Measurements from ENCODE around the gene SLC26A5.
"Not testable (repeated sequence)": the region's sequence is repeated elsewhere in the genome, so short reads cannot be mapped to it uniquely, and the experiment has no call there.

SLC26A5 gene, protein sequence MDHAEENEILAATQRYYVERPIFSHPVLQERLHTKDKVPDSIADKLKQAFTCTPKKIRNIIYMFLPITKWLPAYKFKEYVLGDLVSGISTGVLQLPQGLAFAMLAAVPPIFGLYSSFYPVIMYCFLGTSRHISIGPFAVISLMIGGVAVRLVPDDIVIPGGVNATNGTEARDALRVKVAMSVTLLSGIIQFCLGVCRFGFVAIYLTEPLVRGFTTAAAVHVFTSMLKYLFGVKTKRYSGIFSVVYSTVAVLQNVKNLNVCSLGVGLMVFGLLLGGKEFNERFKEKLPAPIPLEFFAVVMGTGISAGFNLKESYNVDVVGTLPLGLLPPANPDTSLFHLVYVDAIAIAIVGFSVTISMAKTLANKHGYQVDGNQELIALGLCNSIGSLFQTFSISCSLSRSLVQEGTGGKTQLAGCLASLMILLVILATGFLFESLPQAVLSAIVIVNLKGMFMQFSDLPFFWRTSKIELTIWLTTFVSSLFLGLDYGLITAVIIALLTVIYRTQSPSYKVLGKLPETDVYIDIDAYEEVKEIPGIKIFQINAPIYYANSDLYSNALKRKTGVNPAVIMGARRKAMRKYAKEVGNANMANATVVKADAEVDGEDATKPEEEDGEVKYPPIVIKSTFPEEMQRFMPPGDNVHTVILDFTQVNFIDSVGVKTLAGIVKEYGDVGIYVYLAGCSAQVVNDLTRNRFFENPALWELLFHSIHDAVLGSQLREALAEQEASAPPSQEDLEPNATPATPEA

DNA sequence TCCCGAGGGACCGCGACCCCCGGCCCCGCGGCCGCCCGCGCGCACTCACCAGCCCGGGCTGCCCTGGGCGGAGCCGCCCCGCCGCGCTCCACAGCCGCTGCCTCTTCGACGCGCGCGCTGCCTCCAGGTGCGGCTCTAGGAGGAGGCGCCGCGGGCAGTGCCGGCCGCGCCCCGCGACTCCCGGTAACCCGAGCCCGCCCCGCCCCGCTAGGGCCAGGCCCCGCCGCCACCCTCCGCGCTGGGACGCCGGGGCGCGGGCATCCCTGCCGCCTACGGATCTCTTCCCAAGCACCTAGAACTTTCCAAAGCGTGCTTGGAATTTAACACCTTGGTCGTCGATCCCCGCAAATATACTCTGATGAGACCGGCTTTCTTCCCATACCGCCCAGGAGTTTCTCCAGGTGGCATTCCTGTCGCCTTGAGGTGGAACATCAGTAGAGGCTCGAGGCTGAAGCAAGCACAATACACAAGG lies at the start of gene SLC26A5:
TSS of gene SLC26A5 (minus strand) at position 159 of the 472 bp plus-strand sequence. CDS start 24,693 bp downstream, outside the sequence.
- no peak for FAIRE-seq

DNA sequence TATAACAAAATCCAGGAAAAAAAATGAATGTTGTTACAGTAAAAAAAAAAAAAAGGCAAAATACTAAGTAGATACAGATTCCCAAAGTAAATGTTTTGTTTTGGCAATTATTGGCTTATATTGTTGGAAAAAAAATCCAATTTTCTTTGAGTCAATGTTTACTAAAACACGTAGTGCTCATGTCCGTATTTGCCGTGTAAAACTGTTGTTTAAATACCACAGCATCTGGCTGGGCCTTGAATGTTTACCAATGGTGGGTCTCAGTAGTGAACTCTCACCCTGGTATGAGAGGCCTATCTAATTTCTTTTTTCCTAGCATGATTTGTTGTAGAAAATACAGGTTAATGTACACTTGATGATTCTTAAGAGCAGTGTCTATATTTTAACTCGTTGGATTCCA lies 41.4 kb upstream of the SLC26A5 start:
- no peak for FAIRE-seq

DNA sequence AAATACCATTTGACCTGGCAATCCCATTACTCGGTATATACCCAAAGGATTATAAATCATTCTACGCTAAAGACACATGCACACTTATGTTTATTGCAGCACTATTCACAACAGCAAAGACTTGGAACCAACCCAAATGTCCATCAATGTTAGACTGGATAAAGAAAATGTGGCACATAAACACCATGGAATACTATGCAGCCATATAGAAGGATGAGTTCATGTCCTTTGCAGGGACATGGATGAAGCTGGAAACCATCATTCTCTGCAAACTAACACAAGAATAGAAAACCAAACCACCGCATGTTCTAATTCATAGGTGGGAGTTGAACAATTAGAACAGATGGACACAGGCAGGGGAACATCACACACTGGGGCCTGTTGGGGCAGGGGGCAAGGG lies 40.9 kb upstream of the SLC26A5 start:
- not testable (repeated sequence) for FAIRE-seq

GRCh38 chr7:103480771-103481170 lies 34.8 kb upstream of the SLC26A5 start:
- FAIRE-seq: no peak

DNA sequence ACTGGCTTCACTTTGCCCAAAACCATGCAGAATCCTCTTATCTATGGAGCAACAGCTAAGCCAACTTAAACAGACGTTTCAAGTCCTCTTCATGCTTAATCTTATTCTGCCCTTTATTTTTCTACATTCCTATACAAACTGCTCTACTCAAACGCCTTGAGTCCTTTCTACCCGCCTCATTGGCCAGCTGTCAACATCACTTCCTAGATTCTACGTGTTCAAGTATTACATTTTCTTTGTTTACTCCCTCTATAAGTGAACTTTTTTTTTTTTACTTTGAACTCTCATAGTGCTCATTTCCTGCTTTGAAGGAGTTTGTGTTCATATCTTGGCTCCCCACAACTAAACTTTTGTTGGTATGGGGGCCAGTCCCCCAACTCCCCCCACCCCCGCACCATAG lies 28.9 kb upstream of the SLC26A5 start:
- FAIRE-seq: no peak

GRCh38 chr7:103469095-103469948 lies 23.3 kb upstream of the SLC26A5 start:
- no peak for FAIRE-seq

GRCh38 chr7:103466814-103467213 lies 20.8 kb upstream of the SLC26A5 start:
- FAIRE-seq: no peak

DNA sequence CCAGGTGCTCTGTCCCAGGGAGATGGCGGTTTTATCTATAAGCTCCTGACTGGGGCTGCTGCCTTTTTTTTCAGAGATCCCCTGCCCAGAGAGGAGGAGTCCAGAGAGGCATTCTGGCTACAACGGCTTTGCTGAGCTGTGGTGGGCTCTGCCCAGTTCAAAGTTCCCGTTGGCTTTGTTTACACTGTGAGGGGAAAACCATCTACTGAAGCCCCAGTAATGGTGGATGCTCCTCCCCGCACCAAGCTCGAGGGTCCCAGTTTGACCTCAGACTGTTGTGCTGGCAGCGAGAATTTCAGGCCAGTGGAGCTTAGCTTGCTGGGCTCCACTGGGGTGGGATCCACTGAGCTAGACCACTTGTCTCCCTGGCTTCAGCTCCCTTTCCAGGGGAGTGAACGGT lies 16.4 kb upstream of the SLC26A5 start:
- no peak for FAIRE-seq

DNA sequence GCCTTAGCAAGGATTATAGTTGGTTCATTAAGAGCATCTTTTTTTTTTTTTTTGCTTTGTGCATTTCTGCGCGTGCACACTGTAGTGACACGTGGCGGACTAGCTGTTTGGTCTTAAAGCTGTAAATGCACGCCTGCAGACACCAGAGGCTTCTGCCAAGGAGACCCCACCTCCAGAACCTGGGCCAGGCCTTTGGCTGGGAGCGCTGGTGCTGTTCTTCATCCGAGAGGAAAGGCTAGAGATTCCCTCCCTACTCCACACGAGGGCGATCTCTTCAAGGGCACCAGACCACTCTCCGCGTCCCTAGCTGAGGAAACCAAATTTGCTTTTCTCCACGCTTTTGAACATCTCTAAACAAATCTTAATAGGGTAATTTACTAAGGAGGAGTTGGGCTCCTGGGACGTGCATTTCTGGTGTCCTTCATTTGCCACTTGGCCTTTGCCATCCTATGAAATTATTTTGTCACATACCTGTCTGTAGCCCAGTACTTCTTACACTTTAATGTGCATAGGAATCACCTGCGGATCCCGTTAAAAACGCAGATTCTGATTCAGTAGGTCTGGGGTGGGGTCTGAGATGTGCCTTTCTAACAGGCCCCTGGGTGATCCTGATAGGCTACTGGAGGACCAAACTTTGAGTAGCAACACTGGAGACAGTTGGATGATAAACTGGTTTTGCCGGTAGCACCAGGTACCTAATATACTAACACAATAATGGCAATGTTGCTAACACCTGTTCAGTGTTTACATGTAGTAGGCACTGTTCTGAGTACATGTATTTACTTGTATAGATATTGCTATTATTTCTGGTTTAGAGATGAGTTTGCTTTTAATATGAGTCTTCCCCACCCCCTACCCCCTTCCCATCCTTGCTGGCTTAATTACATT lies 1.3 kb upstream of the SLC26A5 start:
- no peak for FAIRE-seq

- no peak for FAIRE-seq
Measured at GRCh38 chr7:103445228-103446048, 569 bp downstream of the SLC26A5 start.

DNA sequence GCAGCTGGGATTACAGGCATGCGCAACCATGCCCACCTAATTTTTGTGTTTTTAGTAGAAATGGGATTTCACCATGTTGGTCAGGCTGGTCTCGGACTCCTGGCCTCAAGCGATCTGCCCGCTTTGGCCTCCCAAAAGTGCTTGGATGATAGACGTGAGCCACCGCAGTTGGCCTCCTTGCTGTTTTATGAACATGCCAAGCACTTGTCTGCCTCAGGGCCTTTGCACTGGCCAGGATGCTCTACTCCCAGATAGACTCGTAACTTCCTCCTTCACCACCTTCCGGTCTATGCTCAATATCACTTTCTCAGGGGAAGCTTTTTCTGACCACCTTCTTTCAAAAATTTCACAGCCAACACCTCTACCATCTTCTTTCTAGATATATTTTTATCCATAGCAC lies 6.3 kb downstream of the SLC26A5 start:
- no peak for FAIRE-seq

DNA sequence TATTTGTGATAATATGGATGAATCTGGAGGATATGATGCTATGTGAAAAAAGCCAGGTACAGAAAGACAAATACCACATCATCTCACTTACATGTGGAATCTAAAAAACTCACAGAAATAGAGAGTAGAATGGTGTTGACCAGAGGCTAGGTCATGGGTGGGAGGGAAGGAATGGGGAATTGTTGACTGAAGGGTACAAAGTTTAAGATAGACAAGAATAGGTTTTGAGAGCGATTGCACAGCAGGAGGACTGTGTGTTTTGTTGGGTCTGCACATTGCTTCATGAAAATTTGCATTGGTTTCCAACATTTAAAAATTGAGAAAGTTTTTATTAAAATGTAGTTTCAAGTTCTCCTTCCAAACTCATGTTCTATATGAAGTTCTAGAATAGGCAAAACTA lies 8.4 kb downstream of the SLC26A5 start:
- FAIRE-seq: no peak

DNA sequence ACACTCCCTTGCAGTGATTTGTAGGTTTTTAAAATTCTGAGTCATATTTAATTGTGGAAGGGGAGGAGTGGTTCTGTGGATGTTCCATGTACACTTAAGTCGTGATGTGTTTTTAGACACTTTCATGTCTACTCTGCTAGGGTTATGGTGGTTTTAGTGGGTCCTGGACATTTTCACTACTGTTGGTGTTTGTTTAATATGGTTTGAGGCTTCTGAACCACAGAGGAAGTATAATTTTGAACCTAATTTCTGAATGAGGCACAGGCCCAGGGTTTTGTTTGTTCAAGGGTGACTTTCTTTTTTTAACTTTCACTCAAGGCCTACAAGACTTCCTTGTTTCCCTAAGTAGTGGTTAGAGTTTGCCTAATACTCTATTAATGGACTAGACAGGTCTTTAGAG lies 13.3 kb downstream of the SLC26A5 start:
- FAIRE-seq: no peak

- no peak for FAIRE-seq
Measured at GRCh38 chr7:103425177-103425576, 20.8 kb downstream of the SLC26A5 start.

- no peak for FAIRE-seq
Measured at GRCh38 chr7:103423467-103424179, 22.4 kb downstream of the SLC26A5 start.

DNA sequence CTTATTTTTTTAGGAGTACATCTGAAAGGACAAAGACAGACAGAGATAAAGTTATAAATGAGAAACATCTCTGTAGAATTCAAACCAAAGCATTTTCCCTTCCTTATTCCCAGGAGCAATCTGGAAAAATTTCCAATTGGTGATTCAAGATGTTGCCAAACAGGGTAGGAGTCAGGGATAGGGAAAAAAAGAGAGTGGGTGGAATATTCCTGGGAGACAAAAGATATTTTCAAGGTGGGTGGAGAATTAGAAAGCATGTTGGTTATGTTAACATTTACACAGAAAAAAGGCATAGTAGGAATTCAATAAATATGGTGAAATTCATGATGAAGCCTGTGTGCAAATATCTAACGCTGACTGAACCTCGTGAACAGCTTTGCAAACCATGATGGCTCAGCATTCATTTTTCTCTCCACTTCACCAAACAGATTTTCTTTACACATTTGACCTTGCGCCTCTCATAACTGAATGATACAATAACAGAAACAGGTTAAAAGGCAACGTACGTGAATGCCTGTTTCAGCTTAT lies 25.1 kb downstream of the SLC26A5 start:
- FAIRE-seq: no peak

DNA sequence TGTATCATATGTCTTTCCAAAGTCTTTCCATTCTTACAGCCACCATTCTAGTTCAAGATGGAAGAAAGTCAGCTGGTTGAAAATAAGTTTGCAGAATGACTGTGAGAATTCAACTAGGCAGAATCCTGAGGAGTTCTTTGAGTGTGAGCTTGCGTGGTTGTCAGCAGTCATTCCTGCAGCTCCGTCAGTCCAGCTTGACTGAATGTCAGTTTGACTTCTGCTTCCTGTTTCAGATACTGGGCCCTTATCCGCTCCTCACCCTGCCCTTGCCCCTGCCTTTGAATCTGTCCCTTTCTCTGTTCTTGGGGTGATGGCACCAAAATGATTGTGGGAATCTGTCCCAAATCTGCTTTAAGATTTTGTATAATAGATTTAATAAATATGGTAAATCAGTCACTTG lies 27.8 kb downstream of the SLC26A5 start:
- no peak for FAIRE-seq

DNA sequence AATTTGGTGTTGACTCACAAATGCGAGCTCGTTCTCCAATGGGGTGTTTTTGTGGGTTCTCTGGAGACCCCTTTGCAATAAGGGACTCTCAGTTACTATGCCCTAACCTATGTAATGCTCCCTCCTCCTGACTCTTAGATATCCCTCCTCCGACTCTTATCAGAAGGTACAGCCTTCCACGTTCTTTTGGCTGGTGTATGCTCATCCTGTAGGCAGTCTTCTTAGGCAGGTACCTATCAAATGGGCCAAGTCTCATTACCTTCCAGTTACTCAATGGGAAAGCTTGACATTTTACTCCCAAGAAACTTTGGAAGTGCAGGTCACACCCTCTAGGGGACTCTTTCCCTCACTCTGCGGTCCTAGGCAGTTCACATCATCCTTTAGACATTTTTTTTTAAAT lies 32.6 kb downstream of the SLC26A5 start:
- no peak for FAIRE-seq

GRCh38 chr7:103412151-103412550 lies 33.9 kb downstream of the SLC26A5 start:
- no peak for FAIRE-seq

All from colon (tissue), 2 donors.